Colonic mucosa (tissue), 4 donors: ENCODE data around the gene TK1. TPM values are rescaled to one million over a fixed set of nuclear protein-coding genes. Genes with fewer than 3 reads are reported as not detected.

ENCODE experiments used
- DNase-seq: peaks from one replicate; pipeline ENCODE4 v3.0.0-alpha.2; 2020
- H3K27ac ChIP-seq: fragments of 200-600 bp; one replicate; pipeline ENCODE4 v1.8.0; 2021
- H3K27me3 ChIP-seq: fragments of 200-600 bp; one replicate; pipeline ENCODE4 v1.8.0; 2021
- H3K36me3 ChIP-seq: fragments of 200-600 bp; one replicate; pipeline ENCODE4 v1.8.0; 2021
- H3K4me1 ChIP-seq: fragments of 200-600 bp; one replicate; pipeline ENCODE4 v1.8.0; 2021; ENCODE audit warnings: mild to moderate bottlenecking
- H3K4me3 ChIP-seq: fragments of 200-600 bp; one replicate; pipeline ENCODE4 v1.8.0; 2021
- H3K9ac ChIP-seq, 2 donors: one replicate each; pipeline ENCODE4 v1.7.0; 2013; ENCODE audit warnings: control low read depth in 2 of 2, low read depth in 2 of 2, low read length in 2 of 2
- H3K9me3 ChIP-seq: fragments of 200-600 bp; one replicate; pipeline ENCODE4 v1.8.0; 2021
- CTCF ChIP-seq: fragments of 200-600 bp; IDR thresholded peaks from one replicate; pipeline ENCODE4 v1.8.0; 2022; ENCODE audit warnings: antibody characterized with exemption, mild to moderate bottlenecking
- intact Hi-C: fragments of 100-400 bp; cut with DNase I; formaldehyde crosslinking; loops from one replicate; pipeline ENCODE4 v1.14.1; 2022
- total RNA-seq, 2 donors: library from RNA; stranded (reverse); fragmentation: NEBNext Ultra II Directional in 1 of 2; extraction: Animal tissue kit (Norgen Biotek cat#: 25700) in 1 of 2; gene quantifications; one replicate each; pipeline ENCODE4 v1.2.1, GENCODE V29; 2021
- donor health status: healthy.
- donor health status: DM: no; HTN: no; CAD: no.
- donor health status: DM: no; HTN: no; CAD: no.

TK1 gene
- total RNA-seq, 2 donors from 2014 or later, result 37.7 to 135 TPM

GRCh38 chr17:78133179-78133951, 53.5 kb downstream of the TK1 start:
- H3K27me3 ChIP-seq, result no peaks in the 10 kb centered on the region
- no peak for TF ChIP-seq CTCF
- H3K4me3 ChIP-seq, result no peak overlapping the region
- intact Hi-C loops, result no loop called here
- no peaks in the 10 kb centered on the region for H3K36me3 ChIP-seq
- peak overlapping the region in 1 of 2 donors; percentile 51 for H3K9ac ChIP-seq
- H3K4me1 ChIP-seq, result peaks cover 21% of the 10 kb centered on the region
- no peaks in the 10 kb centered on the region for H3K9me3 ChIP-seq
- DNase-seq, result no peak
- H3K27ac ChIP-seq, result no peak overlapping the region

- H3K9ac ChIP-seq, result peak overlapping the region in 1 of 2 donors; percentile 51
- H3K36me3 ChIP-seq, result no peaks in the 10 kb centered on the region
- no peak for TF ChIP-seq CTCF
- no peak for DNase-seq
- intact Hi-C loops, result no loop called here
- peaks cover 21% of the 10 kb centered on the region for H3K4me1 ChIP-seq
- H3K4me3 ChIP-seq, result no peak overlapping the region
- no peaks in the 10 kb centered on the region for H3K9me3 ChIP-seq
- no peak overlapping the region for H3K27ac ChIP-seq
- H3K27me3 ChIP-seq, result no peaks in the 10 kb centered on the region
Observed at GRCh38 chr17:78132767-78133178, 54.1 kb downstream of the TK1 start.

- H3K9me3 ChIP-seq, result no peaks in the 10 kb centered on the region
- no peak for TF ChIP-seq CTCF
- peak overlapping the region; percentile 92 for H3K27ac ChIP-seq
- no peaks in the 10 kb centered on the region for H3K36me3 ChIP-seq
- no peaks in the 10 kb centered on the region for H3K27me3 ChIP-seq
- peaks cover 19% of the 10 kb centered on the region for H3K4me1 ChIP-seq
- peak overlapping the region in 1 of 2 donors; percentile 51 for H3K9ac ChIP-seq
- peak; percentile 75 for DNase-seq
- intact Hi-C loops, result no loop called here
- H3K4me3 ChIP-seq, result peak overlapping the region; percentile 37
Observed at GRCh38 chr17:78132084-78132676, 54.7 kb downstream of the TK1 start.

GRCh38 chr17:78131172-78132083, 55.4 kb downstream of the TK1 start:
- H3K36me3 ChIP-seq, result no peaks in the 10 kb centered on the region
- H3K27ac ChIP-seq, result peak overlapping the region; percentile 92
- H3K4me1 ChIP-seq, result peaks cover 20% of the 10 kb centered on the region
- no peak for DNase-seq
- no peaks in the 10 kb centered on the region for H3K9me3 ChIP-seq
- intact Hi-C loops, result no loop called here
- peak overlapping the region; percentile 37 for H3K4me3 ChIP-seq
- TF ChIP-seq CTCF, result no peak
- H3K9ac ChIP-seq, result peak overlapping the region; percentile 64 to 73
- no peaks in the 10 kb centered on the region for H3K27me3 ChIP-seq

GRCh38 chr17:78130437-78131101, 56.3 kb downstream of the TK1 start, which contains the start of gene TMC8:
Gene TMC8 (plus strand): TSS chr17:78130771. CDS start chr17:78131589, 818 bp downstream.
- H3K4me3 ChIP-seq, result peak within 1 kb of the TSS; percentile 37
- no peak for TF ChIP-seq CTCF
- no peak for DNase-seq
- peak within 1 kb of the TSS; percentile 92 for H3K27ac ChIP-seq
- peak within 1 kb of the TSS; percentile 64 to 73 for H3K9ac ChIP-seq
- H3K4me1 ChIP-seq, result peaks cover 28% of the 10 kb centered on the region
- no peaks in the 10 kb centered on the region for H3K9me3 ChIP-seq
- intact Hi-C loops, result no loop called here
- H3K27me3 ChIP-seq, result no peaks in the 10 kb centered on the region
- no peaks in the 10 kb centered on the region for H3K36me3 ChIP-seq
